T-helper 2 cell treated with Interferon-gamma antibody and Interleukin-4, amounts not matched to agents 100 ng/mL and 5 ng/mL, for 36 hours (primary cell): ENCODE results near the gene PRKCB. TPM values are rescaled to one million over a fixed set of nuclear protein-coding genes. Genes with fewer than 3 reads are reported as not detected.
"Not testable (repeated sequence)": the region's sequence is repeated elsewhere in the genome, so short reads cannot be mapped to it uniquely, and the experiment has no call there.

Experiments used
- intact Hi-C: fragments of 100-400 bp; cut with micrococcal nuclease; formaldehyde crosslinking; loops from one replicate; pipeline ENCODE4 v1.15.1; 2023
- total RNA-seq: library from RNA; stranded (reverse); gene quantifications from 2 replicates; pipeline ENCODE4 v1.2.3, GENCODE V29; 2022

PRKCB gene
- total RNA-seq, 1 donor from 2014 or later, result 71.9 TPM

DNA sequence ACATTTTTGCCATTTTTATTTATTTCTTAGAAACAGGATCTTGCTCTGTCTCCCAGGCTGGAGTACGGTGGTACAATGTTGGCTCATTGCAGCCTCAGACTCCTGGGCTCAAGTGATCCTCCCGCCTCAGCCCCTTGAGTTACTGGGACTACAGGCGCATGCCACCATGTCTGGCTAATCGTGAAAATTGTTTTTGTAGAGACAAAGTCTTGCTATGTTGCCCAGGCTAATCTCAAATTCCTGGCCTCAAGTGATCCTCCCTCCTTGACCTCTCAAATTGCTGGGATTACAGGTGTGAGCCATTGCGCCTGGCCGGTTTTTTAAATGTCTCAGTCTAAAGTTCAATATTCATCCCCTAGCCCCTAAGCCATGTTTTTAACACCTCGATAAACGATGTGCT lies 237.5 kb downstream of the PRKCB start:
- intact Hi-C loops, result no loop called here

GRCh38 chr16:24074574-24074973 lies 238.8 kb downstream of the PRKCB start:
- intact Hi-C loops, result no loop called here

GRCh38 chr16:24075302-24075701 lies 239.5 kb downstream of the PRKCB start:
- intact Hi-C loops, result no loop called here

GRCh38 chr16:24075931-24076716 lies 240.3 kb downstream of the PRKCB start:
- intact Hi-C loops, result no loop called here

GRCh38 chr16:24077292-24077691 lies 241.5 kb downstream of the PRKCB start:
- intact Hi-C loops, result no loop called here

- intact Hi-C loops, result no loop called here
Observed at GRCh38 chr16:24077966-24078365, 242.2 kb downstream of the PRKCB start.

GRCh38 chr16:24085666-24086065 lies 249.9 kb downstream of the PRKCB start:
- intact Hi-C loops, result no loop called here

DNA sequence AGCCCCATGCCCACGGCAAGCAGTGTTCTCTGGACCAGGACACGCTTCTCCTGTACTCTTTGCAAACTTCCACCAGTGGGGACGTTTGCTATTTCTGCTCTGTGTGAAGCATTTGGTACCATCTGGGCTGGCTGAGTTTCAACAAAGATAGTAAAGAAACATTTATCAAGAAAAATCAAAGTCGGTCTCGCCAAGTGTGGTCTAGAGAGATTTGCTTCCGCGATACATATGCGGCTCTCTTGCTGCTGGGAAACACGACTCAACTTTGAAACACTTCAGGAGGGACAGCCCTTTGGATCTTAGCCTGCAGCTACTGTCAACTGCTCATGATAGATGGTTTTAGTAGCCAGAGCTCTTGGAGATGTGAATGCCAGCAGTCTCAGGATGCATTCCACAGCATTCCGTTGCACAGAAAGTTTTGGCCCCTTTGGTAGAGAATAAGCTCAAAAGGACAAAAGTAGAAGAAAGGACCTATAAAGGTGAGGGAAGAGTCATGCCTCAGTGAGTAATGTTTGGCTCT lies 252.2 kb downstream of the PRKCB start:
- intact Hi-C loops, result no loop called here

GRCh38 chr16:24088767-24089166 lies 253.0 kb downstream of the PRKCB start:
- intact Hi-C loops, result no loop called here

DNA sequence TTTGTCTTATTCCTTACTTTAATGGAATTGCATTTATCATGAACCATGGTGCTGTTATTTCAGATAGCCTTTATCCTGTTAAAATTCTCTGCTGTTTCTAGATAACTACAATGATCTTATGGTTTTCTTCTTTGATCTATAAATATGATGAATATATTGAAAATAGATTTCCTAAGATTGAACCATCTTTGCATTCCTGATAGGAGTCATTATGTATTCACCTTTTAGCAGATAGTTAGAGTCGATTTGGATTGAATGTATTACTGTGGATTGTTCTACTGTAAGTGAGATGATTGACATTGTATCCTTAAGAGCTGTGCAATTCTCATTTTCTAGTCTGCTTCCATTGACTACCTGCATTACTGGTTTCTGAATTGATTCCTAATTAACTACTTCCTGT lies 255.3 kb downstream of the PRKCB start:
- intact Hi-C loops, result no loop called here

DNA sequence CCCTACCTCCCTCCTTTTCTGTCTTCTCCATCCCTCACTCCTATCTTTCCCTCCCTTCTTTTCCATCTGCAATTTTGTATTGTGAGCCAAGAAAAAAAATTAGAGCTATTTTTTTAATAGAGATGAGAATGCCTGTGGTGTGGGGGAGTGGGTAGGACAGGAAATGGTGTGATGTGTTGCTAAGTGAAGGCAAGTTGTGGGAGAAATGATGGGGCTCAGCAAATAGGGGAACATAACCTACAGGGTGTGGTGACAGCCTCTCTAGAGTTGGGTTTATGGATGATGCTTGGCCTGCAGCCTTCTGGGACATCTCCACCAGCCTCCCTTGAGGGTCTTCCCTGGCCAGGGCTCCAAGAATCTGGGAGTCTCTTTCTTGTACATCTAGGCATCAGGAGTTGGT lies 257.3 kb downstream of the PRKCB start:
- intact Hi-C loops, result no loop called here

DNA sequence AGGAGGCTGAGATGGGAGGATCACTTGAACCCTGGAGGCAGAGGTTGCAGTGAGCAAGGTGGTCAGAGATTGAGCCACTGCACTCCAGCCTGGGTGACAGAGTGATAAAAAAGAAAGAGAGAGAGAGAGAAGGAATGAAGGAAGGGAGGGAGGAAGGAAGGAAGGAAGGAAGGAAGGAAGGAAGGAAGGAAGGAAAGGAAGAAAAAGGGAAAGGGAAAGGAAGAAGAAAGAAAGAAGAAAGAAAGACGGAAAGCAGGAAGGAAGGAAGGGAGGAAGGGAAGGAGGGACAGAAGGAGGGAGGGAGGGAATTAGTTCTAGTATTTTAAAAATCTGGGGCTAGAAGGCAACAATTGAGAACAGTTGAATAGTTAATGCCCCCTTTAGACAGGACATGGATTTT lies 258.9 kb downstream of the PRKCB start:
- intact Hi-C loops, result no loop called here

DNA sequence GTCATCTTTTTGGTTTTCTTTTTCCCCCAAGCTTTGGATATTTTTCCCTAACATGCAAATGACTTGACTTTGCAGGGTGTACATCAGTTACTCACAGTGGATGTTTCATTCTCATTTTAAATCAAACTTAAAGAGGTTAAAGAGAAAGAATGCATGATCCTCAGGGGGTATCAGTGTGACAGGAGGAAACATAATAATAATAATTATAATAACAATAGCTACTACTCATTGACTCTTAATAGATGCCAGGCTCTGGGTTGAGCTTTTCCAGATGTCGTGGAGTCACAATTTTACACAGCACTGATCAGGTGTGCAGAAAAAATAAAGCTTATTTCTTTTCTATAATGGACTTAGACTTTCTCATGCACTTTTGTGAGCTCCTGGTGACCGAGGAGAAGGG lies 263.1 kb downstream of the PRKCB start:
- intact Hi-C loops, result no loop called here

GRCh38 chr16:24101431-24101830 lies 265.6 kb downstream of the PRKCB start:
- intact Hi-C loops, result no loop called here

DNA sequence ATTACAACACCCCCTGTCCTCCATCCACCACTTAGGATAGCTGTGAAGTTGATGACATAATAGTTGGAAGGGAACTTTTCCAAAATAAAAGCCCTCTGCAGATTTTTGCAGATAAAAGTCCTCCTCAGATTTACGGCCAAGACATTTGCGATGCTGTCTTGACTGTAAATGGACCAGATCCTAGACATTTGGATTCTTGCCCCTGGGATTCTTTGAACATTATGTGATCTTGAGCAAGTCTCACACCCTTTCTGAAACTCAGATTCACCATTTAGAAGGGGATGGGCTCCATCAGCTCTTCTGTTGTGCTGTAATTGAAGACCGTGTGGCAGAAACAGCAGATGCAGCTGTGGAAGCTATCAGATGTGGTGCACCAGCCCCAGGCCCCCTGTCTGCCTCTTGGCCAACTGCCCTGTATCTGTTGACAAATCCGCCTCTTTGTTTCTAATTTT lies 266.5 kb downstream of the PRKCB start:
- intact Hi-C loops, result no loop called here

GRCh38 chr16:24105471-24105870 lies 269.7 kb downstream of the PRKCB start:
- intact Hi-C loops, result not testable (repeated sequence)

- intact Hi-C loops, result not testable (repeated sequence)
Observed at GRCh38 chr16:24108090-24108489, 272.3 kb downstream of the PRKCB start.

DNA sequence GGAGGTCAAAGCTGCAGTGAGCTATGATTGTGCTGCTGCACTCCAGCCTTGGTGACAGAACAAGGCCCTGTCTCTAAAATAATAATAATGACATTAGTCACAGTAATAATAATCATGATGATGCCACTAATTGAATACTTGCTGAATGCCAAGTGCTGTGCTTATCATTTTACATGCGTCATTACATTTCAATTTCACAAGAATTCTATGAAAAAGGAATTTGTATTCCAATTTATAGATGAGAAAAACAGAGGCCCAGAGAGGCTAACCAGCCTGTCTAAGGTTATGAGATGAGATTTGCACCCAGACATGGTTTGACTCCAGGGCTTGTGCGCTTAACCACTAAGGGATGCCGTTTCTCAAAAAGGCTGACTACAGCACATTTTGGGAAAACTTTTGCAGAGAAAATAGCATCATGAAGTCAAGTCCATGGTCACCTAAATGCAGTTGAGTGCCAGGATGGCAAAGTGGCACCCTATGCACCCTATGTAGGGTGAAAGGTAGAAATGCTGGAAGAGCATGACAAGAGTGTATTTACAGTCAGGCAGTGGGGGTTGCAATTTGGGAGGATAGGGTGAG lies 276.0 kb downstream of the PRKCB start:
- intact Hi-C loops, result no loop called here

GRCh38 chr16:24113115-24113745 lies 277.4 kb downstream of the PRKCB start:
- intact Hi-C loops, result no loop called here

DNA sequence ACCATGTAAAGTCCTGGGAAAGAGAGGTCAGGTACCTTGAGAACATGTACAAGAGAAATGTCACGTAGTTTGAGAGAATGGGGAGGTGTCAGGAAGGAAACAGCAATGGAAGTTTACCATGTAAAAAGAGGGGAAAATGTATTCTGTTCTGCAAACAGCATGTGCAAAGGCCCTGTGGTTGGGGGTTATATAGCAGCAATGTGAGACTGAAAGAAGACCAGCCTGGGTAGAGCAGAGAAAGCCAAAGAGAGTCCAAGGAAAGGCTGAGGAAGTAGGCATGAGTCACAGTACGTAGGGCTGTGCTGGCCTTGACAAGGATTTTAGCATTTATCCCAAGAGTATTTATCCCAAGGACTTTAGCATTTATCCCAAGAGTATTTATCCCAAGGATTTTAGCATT lies 279.1 kb downstream of the PRKCB start:
- intact Hi-C loops, result no loop called here

DNA sequence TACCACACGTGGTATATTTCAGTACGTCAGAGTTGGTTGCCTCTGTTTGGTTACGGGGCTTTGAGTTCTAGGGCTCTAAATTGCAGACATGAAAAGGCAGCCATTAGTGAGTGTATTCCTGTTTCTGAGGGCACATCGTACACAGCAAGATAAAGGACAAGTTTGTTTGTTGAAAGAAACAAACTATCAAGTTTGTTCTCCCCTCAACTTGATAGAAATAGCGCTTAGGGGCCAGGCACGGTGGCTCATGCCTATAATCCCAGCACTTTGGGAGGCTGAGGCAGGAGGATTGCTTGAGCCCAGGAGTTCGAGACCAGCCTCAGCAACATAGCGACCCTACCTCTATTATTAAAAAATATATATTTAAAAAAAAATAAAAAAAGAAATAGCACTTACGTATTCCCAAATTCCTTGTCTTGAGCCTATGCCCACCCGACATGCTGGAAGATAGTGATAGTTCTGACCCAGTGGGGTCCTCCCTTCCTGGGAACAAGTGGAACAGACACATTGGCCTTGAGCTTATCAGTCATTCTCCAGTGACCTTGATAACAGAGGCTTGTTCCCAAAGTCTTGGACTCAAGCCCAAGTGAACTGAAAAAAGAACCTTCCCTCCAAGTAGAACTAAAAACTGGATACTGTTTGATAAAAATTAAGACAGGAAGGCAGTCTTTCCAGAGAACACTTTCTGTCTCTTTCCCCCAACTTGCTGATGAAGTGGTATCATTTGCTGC lies 280.4 kb downstream of the PRKCB start:
- intact Hi-C loops, result no loop called here

- intact Hi-C loops, result no loop called here
Observed at GRCh38 chr16:24116989-24117388, 281.2 kb downstream of the PRKCB start.
